GM21360 (cell line): Measurements from ENCODE around the gene TUBB4B.

Experiments used
- ATAC-seq: cut with Tn5 transposase; IDR thresholded peaks from one replicate; pipeline ENCODE4 v1.9.1; 2021; ENCODE audit warnings: mild to moderate bottlenecking, moderate library complexity; ENCODE audit not compliant: unreplicated experiment

The TUBB4B gene

DNA sequence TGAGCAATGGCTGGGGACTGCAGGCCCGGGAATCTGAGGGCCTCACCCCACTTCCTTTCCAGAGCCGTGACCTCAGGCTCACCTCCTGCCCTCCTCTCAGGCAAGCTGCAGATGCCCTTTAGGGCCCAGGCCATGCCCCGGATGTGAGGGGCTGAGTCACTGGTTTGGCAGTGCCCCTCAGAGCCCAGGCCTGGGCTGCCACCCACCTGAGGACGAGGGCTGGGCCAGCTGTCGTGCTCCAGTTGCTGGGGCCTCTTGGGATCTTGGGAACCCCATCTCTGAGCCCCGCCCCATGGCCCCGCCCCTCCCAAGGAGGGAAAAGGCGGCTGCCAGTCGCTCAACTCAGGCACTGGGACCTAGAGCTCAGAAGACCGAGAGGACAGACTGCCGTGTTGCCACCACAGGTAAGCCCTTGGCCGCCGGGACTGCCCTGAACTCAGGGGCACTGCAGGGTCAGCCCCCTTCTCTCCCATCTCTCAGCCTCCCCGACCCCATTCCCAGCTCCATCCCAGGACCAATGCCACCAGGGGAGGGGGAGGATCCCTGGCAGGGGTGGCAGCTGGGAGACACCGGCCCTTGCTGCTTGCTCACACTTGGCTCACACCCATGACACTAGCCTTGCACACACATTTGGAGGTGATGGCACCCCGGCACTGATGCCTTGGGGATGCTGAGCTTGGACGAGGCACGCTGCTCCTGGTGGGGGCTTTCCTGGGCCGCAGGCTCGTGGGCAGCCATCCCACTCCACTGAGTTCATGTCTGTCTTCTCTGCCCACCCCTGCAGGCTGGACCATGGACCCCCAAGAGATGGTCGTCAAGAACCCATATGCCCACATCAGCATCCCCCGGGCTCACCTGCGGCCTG, 16.0 kb upstream of the TUBB4B start, which contains the start of gene CYSRT1:
TSS of gene CYSRT1 (plus strand) at position 345 of the 865 bp plus-strand sequence. CDS start at position 793, 448 bp downstream.
- no peak for ATAC-seq

DNA sequence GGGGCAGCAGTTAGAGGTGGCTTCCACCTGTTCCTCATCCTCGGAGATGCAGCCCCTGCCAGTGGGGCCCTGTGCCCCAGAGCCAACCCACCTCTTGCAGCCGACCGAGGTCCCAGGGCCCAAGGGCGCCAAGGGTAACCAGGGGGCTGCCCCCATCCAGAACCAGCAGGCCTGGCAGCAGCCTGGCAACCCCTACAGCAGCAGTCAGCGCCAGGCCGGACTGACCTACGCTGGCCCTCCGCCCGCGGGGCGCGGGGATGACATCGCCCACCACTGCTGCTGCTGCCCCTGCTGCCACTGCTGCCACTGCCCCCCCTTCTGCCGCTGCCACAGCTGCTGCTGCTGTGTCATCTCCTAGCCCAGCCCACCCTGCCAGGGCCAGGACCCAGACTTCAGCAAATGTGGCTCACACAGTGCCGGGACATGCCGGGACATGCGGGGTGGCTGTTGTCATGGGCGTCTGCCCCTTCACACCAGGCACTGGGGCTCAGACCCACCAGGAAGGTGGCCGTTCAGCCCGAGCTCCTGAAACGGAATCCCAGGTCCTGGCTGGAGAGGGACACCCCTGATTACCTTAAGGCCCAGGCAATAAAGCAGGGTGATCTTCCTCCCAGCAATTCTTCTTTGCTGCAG, 15.3 kb upstream of the TUBB4B start:
- no peak for ATAC-seq

DNA sequence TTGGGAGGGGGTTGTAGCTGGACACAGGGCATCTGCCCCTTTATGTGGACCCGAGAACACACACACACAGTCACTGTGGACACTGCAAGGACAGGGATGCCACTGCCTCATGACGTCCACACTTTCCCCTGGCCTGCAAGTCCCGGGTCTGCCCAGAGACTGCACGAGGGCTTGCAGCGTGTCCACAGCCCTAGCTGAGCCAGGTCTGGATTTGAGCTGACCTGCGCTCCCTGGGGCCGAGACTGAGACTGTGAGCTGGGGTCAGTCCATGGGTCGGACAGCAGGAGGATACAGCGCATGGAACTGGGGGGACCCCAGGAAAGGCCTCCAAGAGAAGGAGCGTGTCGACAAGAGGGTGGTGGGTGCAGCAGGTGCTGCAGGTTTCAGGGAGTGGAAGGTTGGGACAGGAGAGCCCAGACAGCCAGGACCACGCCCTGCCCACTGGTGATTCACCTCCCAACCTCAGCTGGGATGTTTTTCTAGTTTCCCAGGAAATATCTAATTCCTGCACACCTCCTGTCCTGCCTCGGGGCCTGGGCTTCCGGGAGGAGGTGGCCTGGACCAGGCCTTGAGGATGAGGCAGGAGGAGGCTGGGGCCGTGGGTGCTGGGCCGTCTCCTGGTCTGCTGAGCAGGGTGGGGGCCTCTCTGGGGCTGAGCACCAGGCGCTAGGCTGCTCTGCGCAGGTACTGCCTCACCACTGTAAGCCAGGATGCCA, 14.6 kb upstream of the TUBB4B start:
- ATAC-seq, result no peak

DNA sequence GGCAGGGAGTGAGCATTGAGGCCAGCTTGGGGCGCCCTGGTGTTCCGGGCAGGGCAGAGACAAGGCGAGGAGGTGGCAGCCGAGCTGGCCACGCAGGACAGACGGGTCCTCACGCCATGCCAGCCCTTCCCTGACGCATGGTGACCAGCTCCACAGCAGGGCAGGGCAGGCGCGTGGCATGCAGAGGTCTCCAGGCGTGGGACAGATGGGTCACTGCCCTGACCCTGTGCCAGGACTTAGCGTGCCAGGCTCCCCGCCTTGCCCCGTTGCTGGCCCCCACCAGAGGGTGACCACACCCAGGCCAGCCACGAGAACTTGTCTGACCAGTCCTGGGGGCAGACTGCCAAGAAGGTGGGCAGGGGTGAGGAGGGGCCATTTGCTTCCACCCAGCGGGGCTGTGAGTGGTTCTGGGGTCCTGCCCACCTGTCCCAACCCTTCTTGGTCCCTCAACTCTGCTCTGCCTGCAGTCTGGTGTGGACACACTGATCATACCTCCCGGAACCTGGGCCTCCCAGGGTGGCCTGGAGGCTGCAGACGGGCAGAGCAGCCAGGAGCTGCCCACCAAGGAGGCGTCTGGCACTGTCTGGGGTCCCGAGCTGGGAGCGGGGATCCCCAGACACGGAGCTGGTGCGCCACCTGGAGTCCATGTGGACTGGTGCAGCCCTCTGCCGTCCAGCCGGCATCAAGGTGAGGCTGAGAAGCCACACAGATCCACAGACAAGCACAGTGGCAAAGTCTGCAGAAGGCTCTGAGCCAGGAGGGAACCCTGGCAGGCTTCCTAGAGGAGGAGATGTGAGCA, 13.8 kb upstream of the TUBB4B start, which contains the start of gene RNF224:
TSS of gene RNF224 (plus strand) at position 449 of the 799 bp plus-strand sequence. CDS start 834 bp downstream, outside the sequence.
- no peak for ATAC-seq

DNA sequence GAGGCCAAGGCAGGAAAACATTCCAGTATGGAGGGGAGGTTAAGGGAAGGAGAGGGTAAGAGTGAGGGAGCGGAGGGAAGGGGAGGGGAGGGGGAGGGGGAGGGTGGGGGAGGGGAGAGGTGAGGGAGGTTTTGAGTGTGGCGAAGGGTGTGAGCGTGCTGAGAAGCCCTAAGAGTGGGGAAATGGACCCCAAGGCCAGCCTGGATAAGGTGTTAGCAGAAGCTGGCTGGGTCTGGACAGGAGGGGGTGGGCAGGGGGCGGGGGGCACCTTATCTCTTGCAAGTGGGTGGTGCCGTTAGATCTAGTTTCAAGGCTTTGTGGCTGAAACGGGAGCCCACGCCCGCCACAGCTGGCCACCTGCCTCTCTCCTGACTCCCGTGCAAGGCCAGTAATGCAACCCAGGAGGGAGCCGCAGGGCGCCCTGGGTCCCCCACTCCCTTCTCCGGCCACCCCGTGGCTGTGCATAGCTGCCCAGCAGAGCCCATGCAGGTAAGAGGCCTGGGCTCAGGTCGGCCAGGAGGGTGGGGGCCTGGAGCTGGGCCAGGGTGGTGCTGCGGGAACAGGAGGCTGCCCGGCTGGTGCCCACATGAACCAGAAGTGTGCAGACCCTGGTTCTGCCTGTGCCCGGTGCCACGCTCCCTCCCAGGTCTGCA, 13.1 kb upstream of the TUBB4B start:
- ATAC-seq, result no peak

DNA sequence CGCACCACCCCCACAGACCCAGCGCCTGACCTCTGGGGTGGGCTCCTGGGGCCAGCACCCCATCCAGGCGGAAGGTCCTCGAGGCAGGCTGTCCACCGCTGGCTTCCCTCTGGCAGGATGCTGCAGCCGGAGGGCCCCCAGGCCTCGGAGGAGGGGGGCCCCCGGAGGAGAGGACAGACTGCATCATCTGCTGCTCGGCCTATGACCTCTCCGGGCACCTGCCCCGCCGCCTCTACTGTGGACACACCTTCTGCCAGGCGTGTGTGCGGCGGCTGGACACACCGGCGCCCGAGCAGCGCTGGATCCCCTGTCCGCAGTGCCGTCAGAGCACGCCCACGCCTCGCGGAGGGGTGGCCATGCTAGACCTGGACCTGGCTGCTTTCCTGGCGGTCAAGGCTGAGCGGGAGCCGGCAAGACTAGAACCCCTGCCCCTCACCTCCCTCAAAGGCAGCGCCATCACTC, 12.6 kb upstream of the TUBB4B start:
- ATAC-seq, result no peak

DNA sequence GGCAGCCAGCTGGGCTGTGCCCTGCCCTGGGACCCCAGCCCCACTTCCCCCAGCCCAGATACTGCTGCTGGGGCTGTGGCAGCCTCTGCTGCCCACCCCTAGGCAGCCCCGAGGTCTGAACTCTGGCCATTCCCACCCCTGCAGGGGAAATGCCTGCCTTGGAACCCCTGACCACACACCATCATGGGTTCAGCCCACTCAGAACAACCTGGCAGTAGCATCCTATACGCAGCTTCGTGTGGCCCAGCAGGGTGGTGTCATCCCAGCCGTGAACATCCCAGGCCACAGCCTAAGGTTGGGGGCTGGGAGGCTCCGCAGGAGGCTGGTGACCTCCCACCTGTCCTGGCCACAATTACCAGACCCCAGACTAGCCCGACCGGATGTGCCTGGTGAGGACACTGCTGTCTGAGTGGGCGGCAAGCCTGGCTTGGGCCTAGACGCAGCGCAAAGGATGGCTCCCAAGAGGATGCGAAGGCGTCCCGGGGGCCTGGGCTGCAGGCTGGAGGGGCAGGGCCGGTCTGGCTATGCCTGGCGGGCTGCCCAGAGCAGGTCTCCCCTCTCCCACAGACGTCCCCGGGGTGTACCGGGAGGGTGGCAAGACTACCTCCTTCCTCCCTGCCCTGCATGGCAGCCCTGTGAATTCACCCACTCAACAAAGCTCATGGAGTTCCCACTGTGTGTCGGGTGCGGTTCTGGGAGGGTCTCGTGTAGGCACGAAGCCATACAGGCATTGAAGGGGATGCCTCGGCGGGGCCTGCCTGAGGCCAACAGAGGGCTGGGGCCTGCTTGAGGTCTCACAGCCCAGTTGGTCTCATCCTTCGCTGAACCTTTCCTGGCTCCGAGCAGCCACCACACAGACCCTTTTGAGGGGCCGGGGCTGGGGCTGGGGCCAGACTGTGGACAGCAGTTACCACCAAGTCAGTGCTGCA, 11.9 kb upstream of the TUBB4B start:
- ATAC-seq, result no peak

DNA sequence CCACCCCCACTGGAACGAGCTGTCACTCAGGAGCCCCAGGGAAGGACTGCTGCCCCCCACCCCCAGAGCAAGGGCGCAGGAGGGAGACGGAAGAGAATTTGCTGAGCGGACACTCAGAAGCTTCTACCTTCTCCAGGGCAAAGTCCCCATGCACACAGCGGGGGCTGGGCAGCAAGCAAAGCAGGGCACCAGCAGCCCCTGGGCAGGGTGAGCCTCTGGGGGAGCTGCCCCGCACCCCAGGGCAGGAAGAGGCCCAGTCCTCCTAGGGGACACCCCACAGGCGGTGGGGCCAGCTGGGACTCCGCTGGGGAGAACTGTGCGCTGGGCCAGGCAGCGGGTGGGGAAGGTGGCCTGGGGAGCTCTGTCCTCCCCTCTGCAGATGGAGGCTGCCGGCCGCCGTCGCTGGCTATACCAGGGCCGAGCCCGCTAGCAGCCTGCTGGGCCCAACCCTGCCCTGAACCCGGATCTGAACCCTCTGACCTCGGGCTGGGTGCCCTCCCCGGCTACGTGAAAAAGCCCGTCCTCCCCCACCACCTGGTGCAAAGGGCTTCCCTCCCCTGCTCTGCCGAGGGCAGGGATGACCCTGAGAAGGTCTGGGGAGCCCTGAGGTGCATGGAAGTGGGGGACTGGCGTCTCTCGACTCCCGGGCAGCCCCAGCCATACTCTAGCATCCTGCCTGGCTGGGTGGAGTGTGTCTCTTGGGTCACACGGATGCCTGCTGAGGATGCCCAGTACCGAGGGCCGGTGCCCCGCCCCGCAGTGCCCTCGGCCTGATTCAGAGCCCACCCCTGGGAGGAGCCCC, 11.0 kb upstream of the TUBB4B start:
- ATAC-seq, result no peak

DNA sequence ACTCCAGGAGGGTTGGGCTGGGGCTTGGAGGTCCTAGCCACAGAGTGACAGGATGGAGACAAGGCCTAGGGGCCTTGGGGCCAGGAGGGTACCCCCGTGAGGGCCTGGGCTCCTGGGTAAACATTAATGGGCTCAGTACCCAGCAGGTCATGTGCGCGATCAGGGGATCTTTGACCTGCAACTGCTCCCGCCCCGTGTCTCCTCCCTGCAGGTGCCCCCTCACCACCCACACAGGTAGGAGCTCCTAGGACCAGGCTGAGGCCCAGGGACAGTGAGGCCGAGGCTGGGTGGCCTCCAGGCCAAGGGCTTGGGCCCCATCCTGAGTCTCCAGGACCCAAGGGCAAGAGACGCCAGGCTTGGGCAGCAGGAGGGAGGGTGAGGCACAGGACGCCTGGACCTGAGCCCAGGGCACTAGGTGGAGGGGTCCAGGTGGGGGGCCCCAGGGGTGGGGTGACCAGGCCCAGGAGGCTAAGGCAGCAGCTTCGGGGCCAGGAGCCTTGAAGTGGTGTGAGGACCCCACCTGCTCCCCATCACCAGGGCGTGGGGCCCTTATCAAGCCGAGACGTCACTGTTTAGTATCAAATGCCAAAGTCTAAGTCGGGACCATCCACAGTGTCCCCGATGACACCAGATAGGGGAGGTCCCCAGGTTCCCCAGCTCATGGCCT, 10.2 kb upstream of the TUBB4B start, which contains the start of gene SLC34A3:
TSS of gene SLC34A3 (plus strand) at position 197 of the 667 bp plus-strand sequence. CDS start 802 bp downstream, outside the sequence.
- ATAC-seq, result no peak

DNA sequence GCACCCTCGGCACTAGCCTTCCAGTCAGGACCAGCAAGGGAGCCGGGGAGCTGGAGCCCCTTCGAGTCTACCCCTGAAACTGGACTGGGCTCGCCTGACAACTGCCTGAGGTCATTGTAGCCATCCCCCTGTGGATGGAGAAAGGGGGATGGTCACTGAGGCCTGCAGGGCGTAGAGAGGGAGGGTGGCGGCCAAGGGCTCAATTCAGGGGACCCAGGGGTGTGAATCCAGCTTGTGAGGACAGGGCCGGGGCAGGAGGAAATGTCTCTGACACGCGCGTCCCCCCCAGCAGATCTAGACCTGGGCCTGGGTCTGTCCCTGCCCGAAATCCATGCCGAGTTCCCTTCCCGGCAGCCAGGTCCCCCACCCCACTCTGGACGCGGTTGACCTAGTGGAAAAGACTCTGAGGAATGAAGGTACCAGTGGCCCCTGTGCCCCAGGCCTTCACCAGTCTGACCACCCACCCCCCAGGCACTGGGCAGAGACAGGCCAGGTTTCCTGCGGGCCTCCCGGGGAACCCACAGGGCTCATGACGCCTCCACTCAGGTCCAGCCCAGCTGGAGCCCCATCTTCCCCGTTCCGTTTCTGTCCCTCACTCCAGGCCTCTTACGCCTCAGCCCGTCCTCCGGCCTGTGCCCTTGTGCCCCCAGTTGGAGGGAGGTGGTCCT, 9.6 kb upstream of the TUBB4B start:
- ATAC-seq, result no peak

DNA sequence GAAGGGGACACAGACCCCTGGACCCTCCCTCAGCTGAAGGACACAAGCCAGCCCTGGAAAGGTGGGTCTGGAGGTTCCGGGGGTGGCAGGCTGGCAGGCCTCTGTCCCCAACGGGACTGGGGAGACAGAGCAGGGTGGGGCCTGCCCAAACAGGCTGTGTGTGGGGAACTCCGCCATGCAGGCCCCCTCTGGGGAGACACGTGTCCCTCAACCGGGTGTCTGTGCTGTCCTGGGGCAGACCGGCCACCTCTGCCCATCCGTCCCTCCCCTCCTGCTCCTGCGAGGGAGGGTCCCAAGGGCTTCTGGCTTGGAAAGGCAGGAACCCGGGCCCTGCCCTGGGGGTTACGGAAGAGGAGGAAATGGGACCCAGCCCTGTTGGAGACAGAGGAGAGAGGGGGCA, 9.0 kb upstream of the TUBB4B start:
- no peak for ATAC-seq

DNA sequence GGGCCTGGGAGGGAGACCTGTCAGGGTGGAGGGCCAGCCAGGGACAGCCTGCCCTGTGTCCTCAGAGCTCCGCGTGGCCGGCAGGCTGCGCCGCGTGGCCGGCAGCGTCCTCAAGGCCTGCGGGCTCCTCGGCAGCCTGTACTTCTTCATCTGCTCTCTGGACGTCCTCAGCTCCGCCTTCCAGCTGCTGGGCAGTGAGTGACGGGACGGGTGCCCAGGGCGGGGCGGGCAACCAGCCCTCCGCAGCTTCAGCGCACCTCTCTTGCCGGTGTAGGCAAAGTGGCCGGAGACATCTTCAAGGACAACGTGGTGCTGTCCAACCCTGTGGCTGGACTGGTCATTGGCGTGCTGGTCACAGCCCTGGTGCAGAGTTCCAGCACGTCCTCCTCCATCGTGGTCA, 8.6 kb upstream of the TUBB4B start:
- ATAC-seq, result no peak

DNA sequence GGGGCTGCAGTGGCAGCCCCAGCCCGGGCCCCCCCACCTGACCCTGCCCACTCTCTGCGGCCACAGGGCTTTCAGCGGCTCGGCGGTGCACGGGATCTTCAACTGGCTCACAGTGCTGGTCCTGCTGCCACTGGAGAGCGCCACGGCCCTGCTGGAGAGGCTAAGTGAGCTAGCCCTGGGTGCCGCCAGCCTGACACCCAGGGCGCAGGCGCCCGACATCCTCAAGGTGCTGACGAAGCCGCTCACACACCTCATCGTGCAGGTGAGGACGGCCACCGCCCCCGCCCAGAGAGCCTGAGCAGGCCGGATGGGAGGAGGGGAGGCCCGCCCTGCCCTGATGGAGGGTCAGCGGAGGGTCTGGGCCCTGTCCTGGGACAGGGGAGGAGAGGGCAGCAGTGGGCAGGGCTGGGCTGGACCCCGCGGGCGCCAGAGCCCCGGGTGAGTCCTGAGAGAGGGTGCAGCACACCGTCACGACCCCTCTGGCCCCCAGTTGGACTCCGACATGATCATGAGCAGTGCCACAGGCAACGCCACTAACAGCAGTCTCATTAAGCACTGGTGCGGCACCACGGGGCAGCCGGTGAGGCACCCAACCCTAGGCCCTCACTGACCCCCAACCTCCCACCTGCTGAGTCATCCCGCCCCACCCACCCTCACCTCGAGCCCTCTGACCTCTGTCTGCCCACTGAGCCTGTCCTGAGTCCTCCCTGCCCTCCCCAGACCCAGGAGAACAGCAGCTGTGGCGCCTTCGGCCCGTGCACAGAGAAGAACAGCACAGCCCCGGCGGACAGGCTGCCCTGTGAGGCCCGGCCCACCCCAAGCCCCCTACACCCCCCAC, 7.7 kb upstream of the TUBB4B start:
- ATAC-seq, result no peak

DNA sequence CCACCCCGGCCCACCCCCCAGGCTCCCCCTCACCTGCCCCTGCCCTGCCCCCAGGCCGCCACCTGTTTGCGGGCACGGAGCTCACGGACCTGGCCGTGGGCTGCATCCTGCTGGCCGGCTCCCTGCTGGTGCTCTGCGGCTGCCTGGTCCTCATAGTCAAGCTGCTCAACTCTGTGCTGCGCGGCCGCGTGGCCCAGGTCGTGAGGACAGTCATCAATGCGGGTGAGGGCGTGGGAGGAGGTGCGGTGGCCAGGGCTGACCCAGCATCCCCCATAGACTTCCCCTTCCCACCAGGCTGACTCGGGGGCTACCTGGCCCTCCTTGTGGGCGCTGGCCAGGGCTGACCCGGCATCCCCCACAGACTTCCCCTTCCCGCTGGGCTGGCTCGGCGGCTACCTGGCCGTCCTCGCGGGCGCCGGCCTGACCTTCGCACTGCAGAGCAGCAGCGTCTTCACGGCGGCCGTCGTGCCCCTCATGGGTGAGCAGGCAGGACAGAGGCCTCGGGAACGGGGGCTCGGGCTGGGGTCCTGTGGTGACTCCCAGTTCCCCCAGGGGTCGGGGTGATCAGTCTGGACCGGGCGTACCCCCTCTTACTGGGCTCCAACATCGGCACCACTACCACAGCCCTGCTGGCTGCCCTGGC, 6.9 kb upstream of the TUBB4B start:
- no peak for ATAC-seq

DNA sequence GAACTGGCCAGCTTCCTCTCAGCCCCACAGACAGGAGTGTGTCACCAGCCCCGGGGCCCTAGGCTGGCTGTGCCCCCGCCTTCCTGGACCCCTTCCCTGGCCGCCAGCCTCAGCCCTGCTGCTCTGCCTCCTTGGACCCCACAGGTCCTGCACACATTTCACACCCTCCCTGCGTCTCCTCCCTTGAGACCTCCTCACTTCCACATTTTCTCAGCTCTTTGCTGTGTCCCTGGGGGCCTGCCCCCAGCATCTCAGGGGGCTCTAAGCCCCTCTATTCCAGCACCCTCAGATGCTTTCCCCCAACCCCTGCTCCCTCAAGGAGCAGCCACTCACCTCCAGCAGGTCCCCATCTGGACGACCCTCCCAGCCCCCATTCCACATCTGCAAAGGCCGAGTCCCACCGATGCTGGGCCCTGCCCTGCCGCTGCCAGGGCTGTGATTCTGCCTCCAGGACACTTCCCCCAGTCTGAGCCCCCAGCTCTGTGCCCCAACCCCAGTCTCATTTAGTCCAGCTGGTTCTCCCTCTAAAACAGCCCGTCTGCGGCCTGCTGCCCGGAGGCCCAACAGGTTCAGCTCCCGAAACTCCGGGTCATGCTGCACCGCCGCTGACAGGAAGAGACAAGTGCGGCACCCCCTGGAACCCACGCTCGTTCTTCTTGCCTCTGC, 6.2 kb upstream of the TUBB4B start:
- no peak for ATAC-seq
